IMR-90 (cell line): ENCODE measurements around the gene TAP2. TPM values are rescaled to one million over a fixed set of nuclear protein-coding genes. Genes with fewer than 3 reads are reported as not detected.

Source experiments
- ATAC-seq: fragments of 200-7000 bp; cut with Tn5 transposase; 2 replicates; pipeline ENCODE4 v1.9.1; 2020; ENCODE audit warnings: low read depth, mild to moderate bottlenecking, moderate library complexity
- BruUV-seq: library from RNA; stranded (reverse); fragments of 400-500 nt; replicated peaks from 2 replicates; lab custom pipeline; 2021; lab: Mats Ljungman, UMichigan
- CTCF ChIA-PET: fragments of 300-600 bp; formaldehyde crosslinking; extraction: SDS; loops from one replicate; lab custom pipeline; 2021; ENCODE audit warnings: antibody characterized with exemption; lab: Yijun Ruan, JAX
- POLR2A ChIA-PET: fragments of 300-600 bp; sonication (Branson Sonifier 250); formaldehyde crosslinking; loops from one replicate; lab custom pipeline; 2022; ENCODE audit warnings: antibody characterized with exemption; ENCODE audit not compliant: unreplicated experiment; lab: Charles Lee
- DNase-seq: peaks from one replicate; pipeline ENCODE4 v3.0.0; 2013
- H2AFZ ChIP-seq: replicated peaks from 2 replicates; pipeline ENCODE3; 2013; ENCODE audit warnings: low read length, mild to moderate bottlenecking; ENCODE audit not compliant: poor library complexity
- H2AK5ac ChIP-seq: 2 replicates; pipeline ENCODE4 v1.6.1; 2013; ENCODE audit warnings: low read depth, low read length, inconsistent platforms
- H2AK9ac ChIP-seq: replicated peaks from 2 replicates; pipeline ENCODE3; 2013; ENCODE audit warnings: mild to moderate bottlenecking, low read depth, low read length, moderate library complexity; ENCODE audit not compliant: poor library complexity
- H2BK120ac ChIP-seq: 2 replicates; pipeline ENCODE4 v1.6.1; 2013; ENCODE audit warnings: low read depth, low read length, inconsistent platforms
- H2BK15ac ChIP-seq: 3 replicates; pipeline ENCODE4 v1.6.1; 2013; ENCODE audit warnings: low read depth, low read length, inconsistent platforms
- H2BK20ac ChIP-seq: 2 replicates; pipeline ENCODE4 v1.6.1; 2013; ENCODE audit warnings: low read depth, mild to moderate bottlenecking, inconsistent platforms, low read length, moderate library complexity
- H2BK5ac ChIP-seq: 2 replicates; pipeline ENCODE4 v1.6.1; 2013; ENCODE audit warnings: mild to moderate bottlenecking, low read depth, low read length, inconsistent platforms; ENCODE audit not compliant: poor library complexity, severe bottlenecking
- H3K14ac ChIP-seq: replicated peaks from 2 replicates; pipeline ENCODE4 v1.6.1; 2013; ENCODE audit warnings: low read depth, low read length, inconsistent platforms
- H3K18ac ChIP-seq: 2 replicates; pipeline ENCODE4 v1.6.1; 2013; ENCODE audit warnings: low read depth, low read length, control low read depth
- H3K23ac ChIP-seq: 2 replicates; pipeline ENCODE4 v1.6.1; 2013; ENCODE audit warnings: low read depth, low read length, inconsistent platforms
- H3K27ac ChIP-seq: 2 replicates; pipeline ENCODE4 v1.5.1; 2013; ENCODE audit warnings: mild to moderate bottlenecking, control low read depth, low read length; ENCODE audit not compliant: insufficient read depth
- H3K27me3 ChIP-seq: 2 replicates; pipeline ENCODE4 v1.6.1; 2013; ENCODE audit warnings: low read length; ENCODE audit not compliant: control insufficient read depth, insufficient read depth
- H3K36me3 ChIP-seq: 2 replicates; pipeline ENCODE4 v1.6.1; 2013; ENCODE audit warnings: low read length, mixed read lengths; ENCODE audit not compliant: control insufficient read depth, insufficient read depth
- H3K4ac ChIP-seq: 2 replicates; pipeline ENCODE4 v1.6.1; 2013; ENCODE audit warnings: low read depth, low read length, inconsistent platforms
- H3K4me1 ChIP-seq: 2 replicates; pipeline ENCODE4 v1.6.1; 2013; ENCODE audit warnings: low read length, mixed read lengths; ENCODE audit not compliant: control insufficient read depth, insufficient read depth
- H3K4me2 ChIP-seq: 2 replicates; pipeline ENCODE4 v1.6.1; 2013; ENCODE audit warnings: low read depth, mild to moderate bottlenecking, control low read depth, low read length, moderate library complexity
- H3K4me3 ChIP-seq: 2 replicates; pipeline ENCODE4 v1.5.1; 2013; ENCODE audit warnings: low read depth, mild to moderate bottlenecking, control low read depth, low read length, moderate library complexity; ENCODE audit not compliant: insufficient read depth
- H3K56ac ChIP-seq: 2 replicates; pipeline ENCODE4 v1.6.1; 2013; ENCODE audit warnings: low read length, inconsistent platforms; ENCODE audit not compliant: insufficient read depth; ENCODE audit errors: extremely low read depth
- H3K79me1 ChIP-seq, 2 experiments: 2 replicates each; pipeline ENCODE4 v1.6.1; 2013; ENCODE audit warnings: low read length in 2 of 2, inconsistent platforms in 1 of 2, low read depth in 1 of 2
- H3K9ac ChIP-seq: 2 replicates; pipeline ENCODE4 v1.6.1; 2013; ENCODE audit warnings: low read depth, low read length, control low read depth
- H3K9me1 ChIP-seq: 2 replicates; pipeline ENCODE4 v1.6.1; 2013; ENCODE audit warnings: low read length, inconsistent platforms; ENCODE audit not compliant: insufficient read depth
- H3K9me3 ChIP-seq: 2 replicates; pipeline ENCODE4 v1.6.1; 2013; ENCODE audit warnings: low read length; ENCODE audit not compliant: control insufficient read depth, insufficient read depth
- H4K20me1 ChIP-seq: 2 replicates; pipeline ENCODE4 v1.6.1; 2013; ENCODE audit warnings: low read length, inconsistent platforms; ENCODE audit not compliant: insufficient read depth
- H4K5ac ChIP-seq: 2 replicates; pipeline ENCODE4 v1.6.1; 2013; ENCODE audit warnings: mild to moderate bottlenecking, low read depth, low read length, control low read depth
- H4K8ac ChIP-seq, 2 experiments: 2 replicates each; pipeline ENCODE4 v1.6.1; 2013; ENCODE audit warnings: low read depth in 2 of 2, low read length in 2 of 2, control low read depth in 1 of 2, inconsistent platforms in 1 of 2
- H4K91ac ChIP-seq: 2 replicates; pipeline ENCODE4 v1.6.1; 2013; ENCODE audit warnings: low read depth, low read length, inconsistent platforms; ENCODE audit not compliant: insufficient read depth
- BHLHE40 ChIP-seq: fragments of 150-350 bp; IDR thresholded peaks from 2 replicates; pipeline ENCODE4 v1.6.1; 2016; ENCODE audit warnings: mild to moderate bottlenecking, low read depth, low read length
- CEBPB ChIP-seq: IDR thresholded peaks from 2 replicates; pipeline ENCODE4 v1.6.1; 2012; ENCODE audit warnings: low read depth, low read length, improper control_type of control experiment
- CHD1 ChIP-seq: IDR thresholded peaks from 2 replicates; pipeline ENCODE4 v1.6.1; 2012; ENCODE audit warnings: low read depth, low read length, improper control_type of control experiment
- FOS ChIP-seq: fragments of 150-350 bp; IDR thresholded peaks from 2 replicates; pipeline ENCODE4 v1.6.1; 2016; ENCODE audit warnings: low read depth, low read length
- MAFK ChIP-seq: IDR thresholded peaks from 2 replicates; pipeline ENCODE4 v1.6.1; 2012; ENCODE audit warnings: low read depth, low read length, improper control_type of control experiment
- MAZ ChIP-seq: IDR thresholded peaks from 2 replicates; pipeline ENCODE4 v1.6.1; 2012; ENCODE audit warnings: low read depth, mild to moderate bottlenecking, low read length, improper control_type of control experiment, moderate library complexity, borderline replicate concordance
- MXI1 ChIP-seq: IDR thresholded peaks from 2 replicates; pipeline ENCODE4 v1.6.1; 2012; ENCODE audit warnings: low read depth, mild to moderate bottlenecking, low read length, moderate library complexity, borderline replicate concordance
- NFE2L2 ChIP-seq: fragments of 150-350 bp; IDR thresholded peaks from 2 replicates; pipeline ENCODE4 v1.6.1; 2016; ENCODE audit warnings: low read depth, mild to moderate bottlenecking, low read length
- POLR2A ChIP-seq: IDR thresholded peaks from 2 replicates; pipeline ENCODE4 v1.6.1; 2012; ENCODE audit warnings: mild to moderate bottlenecking, low read depth, low read length
- RAD21 ChIP-seq: IDR thresholded peaks from 2 replicates; pipeline ENCODE4 v1.6.1; 2012; ENCODE audit warnings: low read length, improper control_type of control experiment
- RCOR1 ChIP-seq: IDR thresholded peaks from 2 replicates; pipeline ENCODE4 v1.6.1; 2012; ENCODE audit warnings: mild to moderate bottlenecking, low read length, improper control_type of control experiment; ENCODE audit not compliant: insufficient replicate concordance
- RFX5 ChIP-seq: IDR thresholded peaks from 2 replicates; pipeline ENCODE4 v1.8.0; 2012; ENCODE audit warnings: low read depth, mild to moderate bottlenecking, low read length, moderate library complexity
- SMC3 ChIP-seq: fragments of 150-350 bp; IDR thresholded peaks from 2 replicates; pipeline ENCODE4 v1.6.1; 2016; ENCODE audit warnings: low read depth, mild to moderate bottlenecking, antibody characterized with exemption, low read length, moderate library complexity
- WGBS, 2 experiments: methylation state at CpG; one replicate each; pipeline versions ENCODE4 v1.1.5 to v1.1.7; 2013; ENCODE audit warnings: missing lambda C conversion rate in 2 of 2; ENCODE audit not compliant: insufficient read length in 1 of 2; ENCODE audit errors: extremely low coverage in 2 of 2; 5-methylcytosine and 5-hydroxymethylcytosine counted together
- dilution Hi-C: fragments of 300-500 bp; cut with HindIII; formaldehyde crosslinking; loops from one replicate; pipeline ENCODE4 v1.14.3; 2018; ENCODE audit warnings: low sequenced_read_pairs; ENCODE audit not compliant: unreplicated experiment
- in situ Hi-C: fragments of 300-500 bp; cut with MboI; formaldehyde crosslinking; loops from 3 replicates; pipeline ENCODE4 v1.14.3; 2019; ENCODE audit warnings: low sequenced_read_pairs, inconsistent platforms, mixed read lengths
- intact Hi-C: fragments of 100-400 bp; cut with micrococcal nuclease; formaldehyde crosslinking; loops from 2 replicates; pipeline ENCODE4 v1.10.0; 2022
- polyA plus RNA-seq, 3 experiments: library from polyadenylated mRNA; depleted of rRNA; stranded (reverse); fragments of >200 nt; gene quantifications; 2 replicates each; pipeline ENCODE4 v1.2.3, GENCODE V29; 2012; ENCODE audit warnings: low replicate concordance in 1 of 3
- total RNA-seq: library from RNA; depleted of rRNA; stranded (reverse); fragments of >200 nt; gene quantifications from 2 replicates; pipeline ENCODE4 v1.2.3, GENCODE V29; 2012
- TF ChIP-seq, protein P1 (sequence below): fragments of 150-350 bp; IDR thresholded peaks from 2 replicates; pipeline ENCODE4 v1.6.1; 2016; ENCODE audit warnings: low read depth, mild to moderate bottlenecking, low read length, moderate library complexity, borderline replicate concordance
- TF ChIP-seq, protein P2 (sequence below): conservative IDR thresholded peaks from 2 replicates; pipeline ENCODE4 v1.5.1; 2012; ENCODE audit warnings: mild to moderate bottlenecking, low read depth, low read length, improper control_type of control experiment
- TF ChIP-seq, protein P3 (sequence below): fragments of 150-350 bp; IDR thresholded peaks from 2 replicates; pipeline ENCODE4 v1.6.1; 2017; ENCODE audit warnings: mild to moderate bottlenecking, antibody characterized with exemption, low read length, low read depth

TAP2 gene
- total and polyA plus RNA-seq, 2 of the 4 experiments (the other 2 are of a cell fraction), result 6.6 to 11.4 TPM

DNA sequence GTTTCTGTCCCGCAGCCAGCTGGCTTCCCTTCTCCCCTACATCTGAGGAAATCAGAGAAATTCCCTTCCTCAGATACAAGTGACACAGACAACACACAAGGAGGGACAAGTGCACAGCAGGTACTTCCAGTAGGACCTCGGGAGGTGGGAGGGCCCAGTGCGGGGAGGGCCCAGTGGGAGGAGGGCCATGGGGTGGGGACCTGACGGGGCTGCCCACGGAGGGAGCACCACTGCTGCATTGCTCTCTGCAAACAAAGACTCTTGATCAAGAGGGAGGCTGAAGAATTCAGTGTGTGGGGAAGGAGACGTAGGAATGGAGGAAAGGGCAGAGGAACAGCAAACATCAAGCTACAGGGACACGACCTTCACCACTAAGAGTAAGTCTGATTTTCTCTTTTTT, 9.0 kb downstream of the TAP2 start:
- no peak overlapping the region for H3K18ac ChIP-seq
- no peak overlapping the region for H3K27ac ChIP-seq
- H3K4me1 ChIP-seq, result peaks cover 2% of the 10 kb centered on the region; the same call in 1 of the 2 replicates
- DNase-seq (no peak), ATAC-seq (no peak)
- no peak overlapping the region for H3K14ac ChIP-seq
- intact Hi-C loops (no loop called here), dilution Hi-C loops (no loop called here), in situ Hi-C loops (no loop called here)
- H3K4ac ChIP-seq, result no peak overlapping the region
- H2AK9ac ChIP-seq, result no peak overlapping the region
- no peak overlapping the region for H2BK15ac ChIP-seq
- BruUV-seq, result no TSS peak
- H4K8ac ChIP-seq, result no peak overlapping the region
- H3K9me3 ChIP-seq, result no peaks in the 10 kb centered on the region
- H2AFZ ChIP-seq, result no peak overlapping the region
- H3K4me2 ChIP-seq, result no peak overlapping the region
- no peaks in the 10 kb centered on the region for H4K20me1 ChIP-seq
- no peaks in the 10 kb centered on the region for H3K79me1 ChIP-seq
- no peaks in the 10 kb centered on the region for H3K27me3 ChIP-seq
- H2BK20ac ChIP-seq, result no peak overlapping the region
- no peak overlapping the region for H3K23ac ChIP-seq
- no peak overlapping the region for H3K9ac ChIP-seq
- TF ChIP-seq, protein P1, sequence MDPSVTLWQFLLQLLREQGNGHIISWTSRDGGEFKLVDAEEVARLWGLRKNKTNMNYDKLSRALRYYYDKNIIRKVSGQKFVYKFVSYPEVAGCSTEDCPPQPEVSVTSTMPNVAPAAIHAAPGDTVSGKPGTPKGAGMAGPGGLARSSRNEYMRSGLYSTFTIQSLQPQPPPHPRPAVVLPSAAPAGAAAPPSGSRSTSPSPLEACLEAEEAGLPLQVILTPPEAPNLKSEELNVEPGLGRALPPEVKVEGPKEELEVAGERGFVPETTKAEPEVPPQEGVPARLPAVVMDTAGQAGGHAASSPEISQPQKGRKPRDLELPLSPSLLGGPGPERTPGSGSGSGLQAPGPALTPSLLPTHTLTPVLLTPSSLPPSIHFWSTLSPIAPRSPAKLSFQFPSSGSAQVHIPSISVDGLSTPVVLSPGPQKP, result no peak
- TF ChIP-seq MAZ, result no peak
- no peak for TF ChIP-seq MAFK
- no peak for TF ChIP-seq RCOR1
- TF ChIP-seq SMC3, result no peak
- no peak for TF ChIP-seq CHD1
- no peak for TF ChIP-seq CEBPB
- no peak for TF ChIP-seq FOS
- TF ChIP-seq, protein P2, sequence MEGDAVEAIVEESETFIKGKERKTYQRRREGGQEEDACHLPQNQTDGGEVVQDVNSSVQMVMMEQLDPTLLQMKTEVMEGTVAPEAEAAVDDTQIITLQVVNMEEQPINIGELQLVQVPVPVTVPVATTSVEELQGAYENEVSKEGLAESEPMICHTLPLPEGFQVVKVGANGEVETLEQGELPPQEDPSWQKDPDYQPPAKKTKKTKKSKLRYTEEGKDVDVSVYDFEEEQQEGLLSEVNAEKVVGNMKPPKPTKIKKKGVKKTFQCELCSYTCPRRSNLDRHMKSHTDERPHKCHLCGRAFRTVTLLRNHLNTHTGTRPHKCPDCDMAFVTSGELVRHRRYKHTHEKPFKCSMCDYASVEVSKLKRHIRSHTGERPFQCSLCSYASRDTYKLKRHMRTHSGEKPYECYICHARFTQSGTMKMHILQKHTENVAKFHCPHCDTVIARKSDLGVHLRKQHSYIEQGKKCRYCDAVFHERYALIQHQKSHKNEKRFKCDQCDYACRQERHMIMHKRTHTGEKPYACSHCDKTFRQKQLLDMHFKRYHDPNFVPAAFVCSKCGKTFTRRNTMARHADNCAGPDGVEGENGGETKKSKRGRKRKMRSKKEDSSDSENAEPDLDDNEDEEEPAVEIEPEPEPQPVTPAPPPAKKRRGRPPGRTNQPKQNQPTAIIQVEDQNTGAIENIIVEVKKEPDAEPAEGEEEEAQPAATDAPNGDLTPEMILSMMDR, result no peak
- no peak for TF ChIP-seq BHLHE40
- TF ChIP-seq POLR2A, result no peak
- no peak for TF ChIP-seq NFE2L2
- TF ChIP-seq, protein P3, sequence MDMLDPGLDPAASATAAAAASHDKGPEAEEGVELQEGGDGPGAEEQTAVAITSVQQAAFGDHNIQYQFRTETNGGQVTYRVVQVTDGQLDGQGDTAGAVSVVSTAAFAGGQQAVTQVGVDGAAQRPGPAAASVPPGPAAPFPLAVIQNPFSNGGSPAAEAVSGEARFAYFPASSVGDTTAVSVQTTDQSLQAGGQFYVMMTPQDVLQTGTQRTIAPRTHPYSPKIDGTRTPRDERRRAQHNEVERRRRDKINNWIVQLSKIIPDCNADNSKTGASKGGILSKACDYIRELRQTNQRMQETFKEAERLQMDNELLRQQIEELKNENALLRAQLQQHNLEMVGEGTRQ, result no peak
- no peak for TF ChIP-seq RFX5
- no peak for TF ChIP-seq RAD21
- no peak for TF ChIP-seq MXI1
- H2BK5ac ChIP-seq, result no peak overlapping the region
- H4K5ac ChIP-seq, result no peak overlapping the region
- no peak overlapping the region for H2BK120ac ChIP-seq
- no peak overlapping the region for H2AK5ac ChIP-seq
- H3K4me3 ChIP-seq, result no peak overlapping the region
- ChIA-PET CTCF (interaction anchor here (2.5 kb wide), 1 partner anchor 9 kb away, joined by 10 read pairs; the partner anchor contains the start of gene TAP2), POLR2A (no interaction called here)
- H3K9me1 ChIP-seq, result no peaks in the 10 kb centered on the region
- no CpG with 5 or more reads among the region's 7 CpGs for WGBS, 2 experiments
- H3K56ac ChIP-seq, result no peak overlapping the region
- H3K36me3 ChIP-seq, result peaks cover 24% of the 10 kb centered on the region
- no peak overlapping the region for H4K91ac ChIP-seq
